ENCODE data around the gene RPL37.

Gene RPL37

DNA sequence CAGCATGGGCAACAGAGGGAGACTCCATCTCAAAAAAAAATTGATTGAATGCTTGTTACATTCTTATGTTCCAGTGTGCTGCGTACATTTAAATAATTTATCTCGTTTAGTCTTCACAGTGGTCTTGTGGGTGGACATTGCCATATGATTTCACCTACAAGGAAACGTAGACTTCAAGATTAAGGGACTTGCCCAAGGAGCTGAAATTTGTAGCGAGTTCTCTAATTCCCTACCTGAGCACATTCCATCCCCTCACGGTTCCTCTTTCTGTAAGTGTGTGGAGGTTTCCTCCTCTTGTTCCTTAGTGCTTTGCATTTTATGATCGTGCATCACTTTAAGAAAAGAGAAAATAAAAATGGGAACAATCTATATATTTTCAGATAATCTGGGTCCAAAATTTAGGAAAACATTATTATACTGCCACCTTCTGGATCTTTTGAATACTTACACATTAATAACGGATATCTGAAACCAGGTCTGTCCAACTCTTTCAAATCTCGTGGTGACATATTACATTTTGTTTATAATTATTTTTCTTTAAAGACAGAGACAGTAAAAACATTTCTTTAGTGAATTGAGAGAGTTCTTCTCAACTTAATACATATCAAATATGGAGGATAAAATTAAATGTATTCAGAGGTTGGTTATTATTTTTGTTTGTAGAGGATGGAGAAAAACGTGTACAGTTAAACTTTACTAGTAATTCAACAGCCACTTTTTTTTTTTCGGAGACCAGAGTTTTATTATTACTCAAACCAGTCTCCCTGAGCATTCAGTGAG lies 44.3 kb upstream of the RPL37 start:
- no peak overlapping the region for H3K4me3 ChIP-seq (ENCODE audit: insufficient read depth, low read length, poor library complexity, severe bottlenecking)
- H4K20me1 ChIP-seq (ENCODE audit: low read depth, low read length): no peaks in the 10 kb centered on the region
- H3K27ac ChIP-seq (ENCODE audit: low read depth, low read length): no peak overlapping the region
- no peak overlapping the region for H2AFZ ChIP-seq (ENCODE audit: low read depth, low read length, severe bottlenecking)
- no peaks in the 10 kb centered on the region for H3K36me3 ChIP-seq (ENCODE audit: low read length)
- no peaks in the 10 kb centered on the region for H3K79me2 ChIP-seq (ENCODE audit: insufficient read depth, low read length)
- no peaks in the 10 kb centered on the region for H3K27me3 ChIP-seq (ENCODE audit: low read length)
- no peak overlapping the region for H3K9ac ChIP-seq (ENCODE audit: low read length)
- no peaks in the 10 kb centered on the region for H3F3A ChIP-seq (ENCODE audit: insufficient read depth)
- TF ChIP-seq EZH2phosphoT487 (conservative IDR thresholded peaks at IDR 0.05; ENCODE audit: low read length): no peak
- TF ChIP-seq, protein P1, sequence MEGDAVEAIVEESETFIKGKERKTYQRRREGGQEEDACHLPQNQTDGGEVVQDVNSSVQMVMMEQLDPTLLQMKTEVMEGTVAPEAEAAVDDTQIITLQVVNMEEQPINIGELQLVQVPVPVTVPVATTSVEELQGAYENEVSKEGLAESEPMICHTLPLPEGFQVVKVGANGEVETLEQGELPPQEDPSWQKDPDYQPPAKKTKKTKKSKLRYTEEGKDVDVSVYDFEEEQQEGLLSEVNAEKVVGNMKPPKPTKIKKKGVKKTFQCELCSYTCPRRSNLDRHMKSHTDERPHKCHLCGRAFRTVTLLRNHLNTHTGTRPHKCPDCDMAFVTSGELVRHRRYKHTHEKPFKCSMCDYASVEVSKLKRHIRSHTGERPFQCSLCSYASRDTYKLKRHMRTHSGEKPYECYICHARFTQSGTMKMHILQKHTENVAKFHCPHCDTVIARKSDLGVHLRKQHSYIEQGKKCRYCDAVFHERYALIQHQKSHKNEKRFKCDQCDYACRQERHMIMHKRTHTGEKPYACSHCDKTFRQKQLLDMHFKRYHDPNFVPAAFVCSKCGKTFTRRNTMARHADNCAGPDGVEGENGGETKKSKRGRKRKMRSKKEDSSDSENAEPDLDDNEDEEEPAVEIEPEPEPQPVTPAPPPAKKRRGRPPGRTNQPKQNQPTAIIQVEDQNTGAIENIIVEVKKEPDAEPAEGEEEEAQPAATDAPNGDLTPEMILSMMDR (IDR thresholded peaks at IDR 0.05; ENCODE audit: insufficient read depth, low read length, poor library complexity, severe bottlenecking): peak; percentile 40
- H3K9me2 ChIP-seq (replicated peaks; ENCODE audit: insufficient read depth, low read length): no peaks in the 10 kb centered on the region
- H3K9me3 ChIP-seq (ENCODE audit: insufficient read depth, low read length): peaks cover 5% of the 10 kb centered on the region; the same call in 1 of the 2 replicates
- no peak overlapping the region for H3K4me2 ChIP-seq (ENCODE audit: low read depth, low read length, poor library complexity, severe bottlenecking)

DNA sequence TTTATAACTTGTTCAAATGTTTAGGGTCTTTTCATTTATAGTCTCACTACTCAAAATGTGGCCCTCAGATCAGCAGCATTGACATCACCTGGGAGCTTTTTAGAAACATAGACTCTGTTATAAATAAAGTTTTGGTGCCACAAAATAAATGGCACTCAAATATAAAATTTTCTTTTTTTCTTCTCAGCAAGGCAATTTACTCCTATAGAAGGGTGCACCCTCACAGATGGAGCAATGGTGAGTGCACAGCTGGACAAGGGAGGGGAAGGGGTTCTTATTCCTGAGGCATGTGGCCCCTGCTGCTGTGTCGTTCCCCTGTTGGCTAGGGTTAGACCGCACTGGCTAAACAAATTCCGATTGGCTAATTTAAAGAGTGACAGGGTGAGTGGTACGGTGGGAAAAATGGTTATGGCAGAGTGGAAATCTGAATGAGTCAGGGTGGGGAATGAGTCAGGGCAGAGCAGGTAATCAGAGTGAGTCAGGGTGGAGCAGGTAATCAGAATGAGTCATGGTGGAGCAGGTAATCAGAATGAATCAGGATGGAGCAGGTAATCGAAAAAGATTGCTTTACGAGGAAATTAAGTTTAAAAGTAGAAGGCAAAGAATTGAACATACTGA lies 42.5 kb upstream of the RPL37 start:
- Histone ChIP-seq H3K36me3 (ENCODE audit: low read length) (no peaks in the 10 kb centered on the region), H3K9ac (ENCODE audit: low read length) (no peak overlapping the region), H3K27me3 (ENCODE audit: low read length) (no peaks in the 10 kb centered on the region), H4K20me1 (ENCODE audit: low read depth, low read length) (no peaks in the 10 kb centered on the region), H3F3A (ENCODE audit: insufficient read depth) (no peaks in the 10 kb centered on the region), H2AFZ (ENCODE audit: low read depth, low read length, severe bottlenecking) (no peak overlapping the region), H3K9me2 (replicated peaks; ENCODE audit: insufficient read depth, low read length) (no peaks in the 10 kb centered on the region), H3K4me3 (ENCODE audit: insufficient read depth, low read length, poor library complexity, severe bottlenecking) (no peak overlapping the region), H3K9me3 (ENCODE audit: insufficient read depth, low read length) (peaks cover 4% of the 10 kb centered on the region; the same call in 1 of the 2 replicates), H3K4me2 (ENCODE audit: low read depth, low read length, poor library complexity, severe bottlenecking) (no peak overlapping the region), H3K27ac (ENCODE audit: low read depth, low read length) (no peak overlapping the region), H3K79me2 (ENCODE audit: insufficient read depth, low read length) (no peaks in the 10 kb centered on the region)
- no peak for TF ChIP-seq EZH2phosphoT487 (conservative IDR thresholded peaks at IDR 0.05; ENCODE audit: low read length)
- TF ChIP-seq, protein P1 (IDR thresholded peaks at IDR 0.05; ENCODE audit: insufficient read depth, low read length, poor library complexity, severe bottlenecking): no peak

DNA sequence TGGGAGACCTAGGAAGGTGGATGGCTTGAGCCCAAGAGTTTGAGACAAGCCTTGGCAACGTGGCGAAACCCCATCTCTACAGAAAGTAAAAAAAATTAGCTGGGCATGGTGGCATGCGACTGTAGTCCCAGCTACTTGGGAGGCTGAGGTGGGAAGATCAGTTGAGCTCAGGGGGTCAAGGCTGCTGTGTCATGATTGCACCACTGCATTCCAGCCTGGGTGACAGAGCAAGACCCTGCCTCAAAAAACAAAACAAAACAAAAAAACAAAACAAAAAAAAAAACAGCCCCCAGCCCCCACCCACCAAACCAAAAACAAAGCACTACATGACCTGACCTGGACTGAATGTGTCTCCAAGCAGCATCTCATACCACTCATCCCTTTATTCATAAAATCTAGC lies 40.9 kb upstream of the RPL37 start:
- Histone ChIP-seq H3K36me3 (ENCODE audit: low read length) (no peaks in the 10 kb centered on the region), H3K4me3 (ENCODE audit: insufficient read depth, low read length, poor library complexity, severe bottlenecking) (no peak overlapping the region), H3K79me2 (ENCODE audit: insufficient read depth, low read length) (no peaks in the 10 kb centered on the region)

More for the DNA sequence above, 40.9 kb upstream of the RPL37 start:
- Histone ChIP-seq H3K27me3 (ENCODE audit: low read length) (no peaks in the 10 kb centered on the region), H3K9ac (ENCODE audit: low read length) (no peak overlapping the region), H2AFZ (ENCODE audit: low read depth, low read length, severe bottlenecking) (no peak overlapping the region), H4K20me1 (ENCODE audit: low read depth, low read length) (no peaks in the 10 kb centered on the region), H3K9me2 (replicated peaks; ENCODE audit: insufficient read depth, low read length) (no peaks in the 10 kb centered on the region), H3K27ac (ENCODE audit: low read depth, low read length) (no peak overlapping the region), H3K9me3 (ENCODE audit: insufficient read depth, low read length) (no peaks in the 10 kb centered on the region), H3F3A (ENCODE audit: insufficient read depth) (no peaks in the 10 kb centered on the region), H3K4me2 (ENCODE audit: low read depth, low read length, poor library complexity, severe bottlenecking) (no peak overlapping the region)
- no peak for TF ChIP-seq EZH2phosphoT487 (conservative IDR thresholded peaks at IDR 0.05; ENCODE audit: low read length)
- TF ChIP-seq, protein P1 (IDR thresholded peaks at IDR 0.05; ENCODE audit: insufficient read depth, low read length, poor library complexity, severe bottlenecking): no peak

All from SU-DHL-6 (cell line).